Stimulated activated CD4-positive, alpha-beta T cell treated with anti-CD3 and anti-CD28 coated beads, Interleukin-2, amount 100 ng/mL, for 48 hours (primary cell): ENCODE data around the gene G6PC1.
A peak's percentile ranks its signal among the peaks of the same experiment; 100 is the strongest.
"Not testable (repeated sequence)": the region's sequence is repeated elsewhere in the genome, so short reads cannot be mapped to it uniquely, and the experiment has no call there.

Experiments
- DNase-seq, 2 donors: peaks; one replicate each; pipeline ENCODE4 v3.0.0-alpha.2; 2020

G6PC1 gene

GRCh38 chr17:42904110-42904469 is 3.5 kb downstream of the G6PC1 start:
- DNase-seq: no peak

GRCh38 chr17:42906772-42907446 is 6.3 kb downstream of the G6PC1 start:
- no peak for DNase-seq

- DNase-seq: no peak
Observed at GRCh38 chr17:42908872-42909700, 8.5 kb downstream of the G6PC1 start.

GRCh38 chr17:42913522-42913921 is 12.9 kb downstream of the G6PC1 start:
- DNase-seq: no peak

- DNase-seq: no peak
Observed at GRCh38 chr17:42913981-42914617, 13.5 kb downstream of the G6PC1 start.

- DNase-seq: not testable (repeated sequence)
Observed at GRCh38 chr17:42915288-42915687, 14.7 kb downstream of the G6PC1 start.

GRCh38 chr17:42916388-42917235 is 16.0 kb downstream of the G6PC1 start:
- not testable (repeated sequence) for DNase-seq

- DNase-seq: no peak
Observed at GRCh38 chr17:42917236-42917603, 16.6 kb downstream of the G6PC1 start.

- DNase-seq: no peak
Observed at GRCh38 chr17:42918902-42919521, 18.4 kb downstream of the G6PC1 start.

GRCh38 chr17:42919522-42920077 is 19.0 kb downstream of the G6PC1 start:
- DNase-seq: not testable (repeated sequence)

- DNase-seq: no peak
Observed at GRCh38 chr17:42920106-42920900, 19.7 kb downstream of the G6PC1 start.

GRCh38 chr17:42920922-42921321 is 20.3 kb downstream of the G6PC1 start:
- DNase-seq: no peak

- DNase-seq: no peak
Observed at GRCh38 chr17:42922294-42922693, 21.7 kb downstream of the G6PC1 start.

GRCh38 chr17:42923472-42923871 is 22.9 kb downstream of the G6PC1 start:
- DNase-seq: not testable (repeated sequence)

GRCh38 chr17:42924891-42925290 is 24.3 kb downstream of the G6PC1 start:
- no peak for DNase-seq

GRCh38 chr17:42928714-42929496 is 28.3 kb downstream of the G6PC1 start:
- DNase-seq: peak; percentile 16 to 19

- no peak for DNase-seq
Observed at GRCh38 chr17:42929497-42929844, 28.9 kb downstream of the G6PC1 start.

GRCh38 chr17:42937712-42938596 is 37.4 kb downstream of the G6PC1 start:
- DNase-seq: peak; percentile 1 to 16

GRCh38 chr17:42944211-42944610 is 43.6 kb downstream of the G6PC1 start:
- no peak for DNase-seq
